ENCODE data around the gene COQ10B.

DNA sequence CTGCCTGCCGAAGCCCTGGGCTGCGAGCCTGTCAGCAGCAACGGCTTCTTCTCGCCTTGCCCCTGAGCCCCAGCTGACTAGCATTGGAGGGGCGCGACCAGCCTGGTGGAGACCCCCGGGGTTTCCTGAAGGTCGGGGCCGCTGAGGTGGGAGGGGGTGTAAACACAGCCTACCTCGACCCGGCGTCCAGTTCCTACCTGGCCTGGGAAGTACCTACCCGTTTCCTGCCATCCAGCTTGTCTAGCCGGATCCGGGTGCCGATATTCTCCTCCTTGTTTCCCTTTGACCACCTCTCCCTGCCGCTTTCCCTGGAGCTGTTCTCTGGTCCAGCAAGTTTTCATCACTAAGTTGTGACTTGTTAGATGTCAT lies 63.0 kb downstream of the COQ10B start:
- no peak for TF ChIP-seq CTCF (IDR thresholded peaks at IDR 0.05)
- no peak for TF ChIP-seq POLR2A (IDR thresholded peaks at IDR 0.05)
